HUES48 (cell line): ENCODE data around the gene IRAK4.
A peak's percentile ranks its signal among the peaks of the same experiment; 100 is the strongest.

Experiments used
- H3K27ac ChIP-seq: one replicate; pipeline ENCODE4 v1.7.0; 2013; ENCODE audit warnings: low read depth, low read length, inconsistent platforms
- H3K27me3 ChIP-seq: 2 replicates; pipeline ENCODE4 v1.6.1; 2013; ENCODE audit warnings: mild to moderate bottlenecking, low read length; ENCODE audit not compliant: control insufficient read depth, insufficient read depth
- H3K36me3 ChIP-seq: 2 replicates; pipeline ENCODE4 v1.6.1; 2013; ENCODE audit warnings: low read length; ENCODE audit not compliant: control insufficient read depth, insufficient read depth
- H3K4me1 ChIP-seq: 2 replicates; pipeline ENCODE4 v1.6.1; 2013; ENCODE audit warnings: mild to moderate bottlenecking, low read length; ENCODE audit not compliant: control insufficient read depth, insufficient read depth
- H3K4me3 ChIP-seq: 2 replicates; pipeline ENCODE4 v1.5.1; 2013; ENCODE audit warnings: mild to moderate bottlenecking, low read depth, low read length
- H3K9ac ChIP-seq: 2 replicates; pipeline ENCODE4 v1.6.1; 2013; ENCODE audit warnings: mild to moderate bottlenecking, low read depth, low read length, moderate library complexity
- H3K9me3 ChIP-seq: 2 replicates; pipeline ENCODE4 v1.6.1; 2013; ENCODE audit warnings: low read length; ENCODE audit not compliant: control insufficient read depth, insufficient read depth

IRAK4 gene

GRCh38 chr12:43766291-43766690 is 7.5 kb downstream of the IRAK4 start:
- Histone ChIP-seq H3K27me3 (no peaks in the 10 kb centered on the region), H3K9me3 (no peaks in the 10 kb centered on the region), H3K36me3 (no peaks in the 10 kb centered on the region), H3K9ac (no peak overlapping the region), H3K27ac (no peak overlapping the region), H3K4me1 (peaks cover 37% of the 10 kb centered on the region), H3K4me3 (no peak overlapping the region)

GRCh38 chr12:43776498-43776897 is 17.7 kb downstream of the IRAK4 start:
- no peaks in the 10 kb centered on the region for H3K27me3 ChIP-seq
- no peak overlapping the region for H3K27ac ChIP-seq
- H3K9ac ChIP-seq = no peak overlapping the region
- no peak overlapping the region for H3K4me3 ChIP-seq
- no peaks in the 10 kb centered on the region for H3K4me1 ChIP-seq
- H3K36me3 ChIP-seq = peaks cover 9% of the 10 kb centered on the region; the same call in 1 of the 2 replicates
- H3K9me3 ChIP-seq = no peaks in the 10 kb centered on the region

- H3K27ac ChIP-seq = no peak overlapping the region
Observed at GRCh38 chr12:43786899-43787693, 28.3 kb downstream of the IRAK4 start.

GRCh38 chr12:43789941-43790340 is 31.2 kb downstream of the IRAK4 start:
- no peak overlapping the region for H3K4me3 ChIP-seq
- H3K27ac ChIP-seq = no peak overlapping the region
- H3K36me3 ChIP-seq = peaks cover 2% of the 10 kb centered on the region; the same call in 1 of the 2 replicates
- no peaks in the 10 kb centered on the region for H3K9me3 ChIP-seq
- no peaks in the 10 kb centered on the region for H3K27me3 ChIP-seq
- H3K4me1 ChIP-seq = no peaks in the 10 kb centered on the region
- H3K9ac ChIP-seq = no peak overlapping the region

More at GRCh38 chr12:43786899-43787693, 28.3 kb downstream of the IRAK4 start:
- Histone ChIP-seq H3K4me3 (no peak overlapping the region), H3K27me3 (no peaks in the 10 kb centered on the region), H3K36me3 (peaks cover 13% of the 10 kb centered on the region), H3K9ac (no peak overlapping the region), H3K9me3 (no peaks in the 10 kb centered on the region), H3K4me1 (no peaks in the 10 kb centered on the region)

GRCh38 chr12:43795716-43796280 is 37.0 kb downstream of the IRAK4 start:
- Histone ChIP-seq H3K27me3 (no peaks in the 10 kb centered on the region), H3K36me3 (peaks cover 59% of the 10 kb centered on the region), H3K9me3 (no peaks in the 10 kb centered on the region), H3K27ac (no peak overlapping the region), H3K4me1 (no peaks in the 10 kb centered on the region), H3K9ac (no peak overlapping the region), H3K4me3 (no peak overlapping the region)

- no peaks in the 10 kb centered on the region for H3K4me1 ChIP-seq
- H3K27me3 ChIP-seq = no peaks in the 10 kb centered on the region
- H3K4me3 ChIP-seq = no peak overlapping the region
- no peak overlapping the region for H3K27ac ChIP-seq
- H3K9me3 ChIP-seq = no peaks in the 10 kb centered on the region
- no peak overlapping the region for H3K9ac ChIP-seq
- H3K36me3 ChIP-seq = peaks cover 78% of the 10 kb centered on the region
Observed at GRCh38 chr12:43797561-43798217, 38.9 kb downstream of the IRAK4 start.

GRCh38 chr12:43805149-43805859 is 46.6 kb downstream of the IRAK4 start:
- H3K4me3 ChIP-seq = peak overlapping the region; percentile 96
- no peaks in the 10 kb centered on the region for H3K9me3 ChIP-seq
- peaks cover 40% of the 10 kb centered on the region for H3K36me3 ChIP-seq
- peaks cover 11% of the 10 kb centered on the region; the same call in 1 of the 2 replicates for H3K4me1 ChIP-seq
- peak overlapping the region; percentile 96 for H3K27ac ChIP-seq
- no peaks in the 10 kb centered on the region for H3K27me3 ChIP-seq
- peak overlapping the region; percentile 91 for H3K9ac ChIP-seq

- Histone ChIP-seq H3K36me3 (peaks cover 32% of the 10 kb centered on the region), H3K27ac (peak within 1 kb of the TSS; percentile 96), H3K4me3 (peak within 1 kb of the TSS; percentile 96), H3K9me3 (no peaks in the 10 kb centered on the region), H3K4me1 (peaks cover 11% of the 10 kb centered on the region; the same call in 1 of the 2 replicates), H3K9ac (peak within 1 kb of the TSS; percentile 91), H3K27me3 (no peaks in the 10 kb centered on the region)
Observed at GRCh38 chr12:43805860-43806736, 47.3 kb downstream of the IRAK4 start, which contains the start of gene TWF1. TSS of gene TWF1 (minus strand) at chr12:43806317. CDS start at chr12:43806245, 72 bp downstream.

- H3K9ac ChIP-seq = peak overlapping the region; percentile 91
- H3K27ac ChIP-seq = peak overlapping the region; percentile 96
Observed at GRCh38 chr12:43806737-43807072, 48.0 kb downstream of the IRAK4 start.

GRCh38 chr12:43807386-43807785 is 48.6 kb downstream of the IRAK4 start:
- Histone ChIP-seq H3K9me3 (no peaks in the 10 kb centered on the region), H3K9ac (no peak overlapping the region), H3K4me3 (no peak overlapping the region), H3K27me3 (no peaks in the 10 kb centered on the region), H3K27ac (no peak overlapping the region), H3K4me1 (peaks cover 11% of the 10 kb centered on the region; the same call in 1 of the 2 replicates), H3K36me3 (peaks cover 19% of the 10 kb centered on the region)

More at GRCh38 chr12:43806737-43807072, 48.0 kb downstream of the IRAK4 start:
- Histone ChIP-seq H3K9me3 (no peaks in the 10 kb centered on the region), H3K4me1 (peaks cover 11% of the 10 kb centered on the region; the same call in 1 of the 2 replicates), H3K27me3 (no peaks in the 10 kb centered on the region), H3K36me3 (peaks cover 26% of the 10 kb centered on the region), H3K4me3 (peak overlapping the region; percentile 96)
